GM12892 (cell line): ENCODE data around the gene DENND5A. TPM values are rescaled to one million over a fixed set of nuclear protein-coding genes. Genes with fewer than 3 reads are reported as not detected.
A peak's percentile ranks its signal among the peaks of the same experiment; 100 is the strongest.

Experiments
- DNase-seq: peaks from one replicate; pipeline ENCODE4 v3.0.0; 2011; ENCODE audit not compliant: insufficient read length
- FAIRE-seq: peaks from 2 replicates; lab custom pipeline; 2011; peaks lifted over from hg19 to GRCh38; lab: Jason Lieb, UNC
- POLR2A ChIP-seq: IDR thresholded peaks from 2 replicates; pipeline ENCODE4 v1.6.1; 2011; ENCODE audit warnings: low read depth, low read length, control low read depth
- POLR2AphosphoS5 ChIP-seq: IDR thresholded peaks from 2 replicates; pipeline ENCODE4 v1.6.1; 2011; ENCODE audit warnings: low read depth, low read length, control low read depth
- TAF1 ChIP-seq: IDR thresholded peaks from 2 replicates; pipeline ENCODE4 v1.6.1; 2011; ENCODE audit warnings: low read depth, mild to moderate bottlenecking, control low read depth, low read length, borderline replicate concordance
- polyA plus RNA-seq: library from polyadenylated mRNA; unstranded; fragments of >200 nt; gene quantifications from one replicate; pipeline ENCODE4 v1.2.1, GENCODE V29; 2012; ENCODE audit warnings: missing spikeins, inconsistent platforms; ENCODE audit not compliant: missing spikeins

Gene DENND5A
- polyA plus RNA-seq = 49.2 TPM

- FAIRE-seq = peak; percentile 92
- DNase-seq = peak; percentile 88
- TF ChIP-seq POLR2A = peak; percentile 69; the same call in 1 of the 2 replicates
- TF ChIP-seq TAF1 = no peak
Measured at GRCh38 chr11:9265211-9266131, at the start of gene DENND5A. DENND5A (minus strand) TSS chr11:9265350; CDS start chr11:9265069, 281 bp downstream.

GRCh38 chr11:9314291-9315077, 49.3 kb upstream of the DENND5A start, which contains the start of gene TMEM41B:
TMEM41B (minus strand) TSS chr11:9314593; CDS start chr11:9314441, 152 bp downstream.
- DNase-seq (peak; percentile 96), FAIRE-seq (peak; percentile 97)
- TF ChIP-seq TAF1 = peak; percentile 93
- TF ChIP-seq POLR2AphosphoS5 = peak; percentile 71
- TF ChIP-seq POLR2A = peak; percentile 83

- DNase-seq (peak; percentile 23), FAIRE-seq (no peak)
- TF ChIP-seq POLR2AphosphoS5 (no peak), TAF1 (no peak), POLR2A (no peak)
Measured at GRCh38 chr11:9313648-9314290, 48.6 kb upstream of the DENND5A start.

- DNase-seq (no peak), FAIRE-seq (no peak)
- no peak for TF ChIP-seq POLR2AphosphoS5
- TF ChIP-seq TAF1 = no peak
- no peak for TF ChIP-seq POLR2A
Measured at GRCh38 chr11:9310485-9311090, 45.4 kb upstream of the DENND5A start.

- FAIRE-seq = no peak
- no peak for DNase-seq
Measured at GRCh38 chr11:9304178-9304577, 39.0 kb upstream of the DENND5A start.

GRCh38 chr11:9302448-9302847, 37.3 kb upstream of the DENND5A start:
- no peak for DNase-seq
- no peak for TF ChIP-seq POLR2AphosphoS5
- no peak for TF ChIP-seq TAF1
- no peak for TF ChIP-seq POLR2A
- FAIRE-seq = no peak

More at GRCh38 chr11:9304178-9304577, 39.0 kb upstream of the DENND5A start:
- TF ChIP-seq TAF1 (no peak), POLR2AphosphoS5 (no peak), POLR2A (no peak)

- no peak for TF ChIP-seq TAF1
- no peak for TF ChIP-seq POLR2A
- TF ChIP-seq POLR2AphosphoS5 = no peak
- DNase-seq (no peak), FAIRE-seq (no peak)
Measured at GRCh38 chr11:9301720-9302119, 36.6 kb upstream of the DENND5A start.

GRCh38 chr11:9293646-9294045, 28.5 kb upstream of the DENND5A start:
- FAIRE-seq (no peak), DNase-seq (no peak)
- TF ChIP-seq TAF1 (no peak), POLR2A (no peak), POLR2AphosphoS5 (no peak)

GRCh38 chr11:9285850-9286587, 20.9 kb upstream of the DENND5A start:
- FAIRE-seq (no peak), DNase-seq (no peak)
- TF ChIP-seq POLR2AphosphoS5 (no peak), POLR2A (no peak)
